NCI-H146 treated with DMSO at 0.1 percent for 48 hours (cell line): ENCODE results near the gene EPAS1.

Experiments
- DNase-seq: peaks from one replicate; lab custom pipeline; 2025; ENCODE audit not compliant: unreplicated experiment; lab: John Stamatoyannopoulos, UW

EPAS1 gene

GRCh38 chr2:46299365-46300263 lies 2.4 kb downstream of the EPAS1 start:
- no peak for DNase-seq

- no peak for DNase-seq
Measured at GRCh38 chr2:46300406-46300832, 3.2 kb downstream of the EPAS1 start.

- no peak for DNase-seq
Measured at GRCh38 chr2:46302005-46302695, 4.9 kb downstream of the EPAS1 start.

- no peak for DNase-seq
Measured at GRCh38 chr2:46303233-46303632, 6.0 kb downstream of the EPAS1 start.

GRCh38 chr2:46303822-46304221 lies 6.6 kb downstream of the EPAS1 start:
- no peak for DNase-seq

DNA sequence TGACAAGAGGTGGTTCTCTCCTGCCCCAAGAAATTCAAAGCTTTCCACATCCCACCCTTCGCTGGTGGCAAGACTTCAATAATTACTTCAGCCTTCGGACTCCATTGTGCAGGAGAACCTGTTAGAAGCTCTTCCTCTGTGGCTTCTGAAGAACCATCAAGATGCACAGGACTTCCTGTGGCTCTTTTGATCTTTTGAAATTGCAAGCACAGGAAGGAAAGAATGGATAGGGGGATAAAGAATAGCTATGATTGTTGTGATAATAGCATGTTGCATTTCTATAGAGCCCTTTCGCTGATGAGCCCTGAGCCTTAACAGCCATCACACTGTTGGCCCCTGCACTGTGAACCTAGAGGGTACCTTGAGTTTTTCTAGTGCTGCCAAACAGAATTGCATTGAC lies 7.4 kb downstream of the EPAS1 start:
- no peak for DNase-seq

- no peak for DNase-seq
Measured at GRCh38 chr2:46305187-46305586, 8.0 kb downstream of the EPAS1 start.

DNA sequence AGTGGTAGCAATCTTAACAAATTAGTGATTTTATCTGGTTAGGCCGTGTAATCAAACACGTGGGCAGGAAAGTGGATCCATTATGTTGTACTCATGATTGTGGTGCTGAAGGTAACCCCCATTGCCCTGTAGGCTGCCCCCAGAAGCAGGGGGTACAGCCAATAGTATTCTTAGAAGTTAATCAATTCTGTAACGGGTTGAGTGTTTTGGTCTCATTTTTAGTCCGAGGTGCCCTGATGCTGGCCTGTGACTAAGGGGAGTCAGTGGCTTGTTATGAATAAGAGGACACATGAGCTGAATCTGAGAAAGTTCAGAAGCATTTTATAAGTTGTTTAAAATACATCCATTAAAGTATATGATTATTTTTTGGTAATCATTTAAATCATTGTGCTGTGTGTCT lies 8.6 kb downstream of the EPAS1 start:
- no peak for DNase-seq

GRCh38 chr2:46306330-46306751 lies 9.1 kb downstream of the EPAS1 start:
- DNase-seq: peak; percentile 91

GRCh38 chr2:46306988-46307655 lies 9.9 kb downstream of the EPAS1 start:
- DNase-seq: no peak

- DNase-seq: no peak
Measured at GRCh38 chr2:46308081-46308480, 10.9 kb downstream of the EPAS1 start.

- DNase-seq: no peak
Measured at GRCh38 chr2:46308629-46309028, 11.4 kb downstream of the EPAS1 start.

DNA sequence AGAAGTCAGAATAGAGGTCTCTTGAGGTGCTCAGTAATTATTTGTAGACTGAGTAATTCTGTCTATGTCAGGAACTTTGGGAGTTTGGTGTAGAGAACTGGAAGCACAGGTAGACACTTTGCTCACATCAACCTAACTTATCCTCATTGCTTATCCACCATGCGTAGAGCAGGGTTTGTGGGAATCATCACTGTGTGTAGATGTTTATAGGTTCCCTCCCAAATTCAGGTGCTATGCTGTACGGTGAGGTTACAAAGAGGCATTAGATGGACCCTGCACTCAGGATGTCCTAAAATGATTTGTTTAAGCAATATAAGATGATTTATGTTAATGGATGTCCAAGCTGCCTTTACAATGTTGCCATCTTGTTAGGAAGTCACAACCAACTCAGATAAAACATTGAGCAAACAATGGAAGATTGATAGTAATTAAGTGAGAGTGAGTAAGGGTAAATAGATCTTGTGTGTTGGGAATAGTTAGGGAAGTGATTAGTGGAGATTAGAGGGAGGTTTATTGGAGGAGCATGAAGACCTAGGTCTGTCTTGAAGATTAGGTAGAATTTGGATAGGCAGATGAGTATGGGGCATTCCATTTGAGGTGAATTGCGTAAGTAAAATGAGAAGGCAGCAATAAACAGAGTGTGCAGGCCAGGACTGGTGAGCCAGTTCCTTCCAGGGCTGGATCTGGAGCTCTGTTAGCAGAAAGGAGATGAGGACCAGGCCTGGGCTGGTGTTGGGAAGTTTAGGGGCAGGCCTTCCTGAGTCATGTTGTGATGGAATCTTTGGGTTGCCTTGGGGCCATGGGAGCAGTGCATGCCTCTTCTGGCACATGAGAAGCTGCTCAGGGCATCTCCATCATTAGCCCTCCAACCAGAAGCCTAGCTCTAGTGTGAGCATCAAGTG lies 12.1 kb downstream of the EPAS1 start:
- DNase-seq: no peak

DNA sequence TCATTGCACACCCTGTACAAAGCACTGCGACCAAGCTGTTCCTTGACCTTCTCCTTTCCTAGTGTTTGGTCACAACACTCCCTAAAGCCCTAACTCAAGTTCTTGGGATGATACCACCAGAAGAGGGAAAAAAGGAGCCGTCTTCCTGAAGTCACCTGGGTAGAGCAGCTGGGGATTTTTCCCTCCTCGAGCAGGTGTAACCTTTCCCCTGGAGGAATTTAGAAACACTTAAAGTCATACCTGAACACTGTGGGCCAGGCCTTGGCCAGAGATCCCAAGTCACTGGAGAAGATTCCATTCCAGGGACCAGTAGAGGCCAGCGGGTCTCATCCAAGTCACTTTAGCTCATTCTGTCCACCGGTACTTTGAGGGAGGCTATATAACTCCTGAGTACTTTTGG lies 13.2 kb downstream of the EPAS1 start:
- DNase-seq: no peak

DNA sequence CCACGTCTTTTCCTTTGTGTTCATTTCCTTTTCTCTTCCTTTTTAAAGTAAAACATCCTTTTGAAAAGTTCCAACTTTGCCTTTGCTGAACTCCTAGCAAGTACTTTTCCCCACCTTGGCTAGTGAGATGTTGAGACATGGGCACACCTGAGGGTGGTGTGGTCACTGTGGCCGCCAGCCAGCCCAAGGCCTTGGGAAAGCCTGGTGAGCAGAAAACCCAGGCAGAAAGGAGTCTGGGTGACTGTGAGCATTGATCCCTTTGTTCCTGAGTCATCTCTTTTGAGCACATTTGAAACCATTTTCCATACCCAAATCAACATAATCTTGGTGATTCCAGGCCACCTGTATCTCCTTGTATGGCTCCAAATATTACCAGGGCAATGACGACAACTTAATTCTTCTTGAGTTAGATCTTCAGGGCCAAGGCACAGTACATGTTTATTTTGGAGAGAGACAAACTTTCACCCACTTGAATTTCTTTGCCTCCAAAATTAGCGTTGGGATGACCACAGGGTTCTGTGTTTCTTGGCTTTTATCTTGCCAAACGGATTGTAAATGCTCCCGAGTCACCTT lies 14.5 kb downstream of the EPAS1 start:
- DNase-seq: no peak

GRCh38 chr2:46313063-46313462 lies 15.9 kb downstream of the EPAS1 start:
- DNase-seq: no peak

GRCh38 chr2:46314065-46314835 lies 17.0 kb downstream of the EPAS1 start:
- no peak for DNase-seq

- DNase-seq: no peak
Measured at GRCh38 chr2:46315103-46315890, 18.1 kb downstream of the EPAS1 start.

DNA sequence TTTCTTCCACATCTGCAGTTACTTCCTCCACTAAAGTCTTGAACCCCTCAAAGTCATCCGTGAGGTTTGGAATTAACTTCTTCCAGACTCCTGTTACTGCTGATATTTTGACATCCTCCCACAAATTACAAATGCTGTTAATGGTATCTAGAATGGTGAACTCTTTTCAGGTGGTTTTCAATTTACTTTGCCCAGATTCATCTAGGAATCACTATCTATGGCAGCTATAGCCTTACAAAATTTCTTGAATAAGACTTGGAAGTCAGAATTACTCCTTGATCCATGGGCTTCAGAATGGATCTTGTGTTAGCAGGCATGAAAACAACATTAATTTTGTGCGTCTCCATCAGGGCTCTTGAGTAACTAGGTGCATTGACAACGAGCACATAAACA lies 19.9 kb downstream of the EPAS1 start:
- DNase-seq: no peak
